ENCODE measurements around the gene DNAH2. TPM values are rescaled to one million over a fixed set of nuclear protein-coding genes. Genes with fewer than 3 reads are reported as not detected.

The DNAH2 gene
- total and polyA plus RNA-seq, 2 of the 8 experiments (the other 6 are each of a cell fraction or from before 2014, with no cell fraction given) = 0.13 to 0.18 TPM

- peaks cover 17% of the 10 kb centered on the region for H3K23me2 ChIP-seq (ENCODE audit: low read depth, low read length)
- H3K4me2 ChIP-seq (ENCODE audit: insufficient read depth in 1 of 2, low read depth in 2 of 2, low read length in 2 of 2) = peak overlapping the region; percentile 55 to 74; a peak in 3 of 4 replicates
- H2BK15ac ChIP-seq (ENCODE audit: low read length) = 0 out of 2 replicates have a peak overlapping the region, but pooled peaks have one; percentile 95
- H3K79me2 ChIP-seq (ENCODE audit: control insufficient read depth in 1 of 2, insufficient read depth in 2 of 2, low read length in 2 of 2) = no peaks in the 10 kb centered on the region
- no peak overlapping the region for H2BK20ac ChIP-seq (ENCODE audit: low read length)
- H4K91ac ChIP-seq (replicated peaks; ENCODE audit: insufficient read length, low read length) = no peak overlapping the region
- no peaks in the 10 kb centered on the region for H3K79me1 ChIP-seq (ENCODE audit: low read depth, low read length)
- FAIRE-seq = no peak
- peak overlapping the region in 1 of 4 experiments; percentile 65; a peak in 2 of 8 replicates for H3K4me3 ChIP-seq (ENCODE audit: extremely low read depth in 1 of 4, insufficient read depth in 2 of 4, low read depth in 3 of 4, low read length in 4 of 4)
- peaks cover 32 to 53% (median 49%) of the 10 kb centered on the region in 4 experiments for H3K27me3 ChIP-seq (replicated peaks in 1 of 4; ENCODE audit: control insufficient read depth in 3 of 4, extremely low read depth in 1 of 4, insufficient read depth in 3 of 4, low read length in 3 of 4)
- no peaks in the 10 kb centered on the region for H3K9me3 ChIP-seq (ENCODE audit: insufficient read depth in 2 of 2, low read depth in 1 of 2, low read length in 1 of 2)
- CTCF ChIA-PET (ENCODE audit: partially characterized antibody) = interaction anchor here (1.1 to 4.9 kb wide), 4 partner anchors 14 to 140 kb away, joined by 3 to 44 read pairs (median 4); partner anchors contain the start of gene KDM6B
- no peak overlapping the region for H3K14ac ChIP-seq (ENCODE audit: insufficient read length)
- POLR2A ChIA-PET (ENCODE audit: partially characterized antibody) = interaction anchor here (1.1 to 4.0 kb wide), 3 partner anchors 9 to 14 kb away, joined by 5 to 24 read pairs (median 18); no protein-coding TSS in a partner anchor
- H3K18ac ChIP-seq (ENCODE audit: extremely low read depth, low read length) = no peak overlapping the region
- 62% methylated on average over 19 of the region's 20 CpGs; no CpG with 5 or more reads in 1 of the 2 experiments for WGBS, 2 experiments (ENCODE audit: extremely low coverage in 1 of 2, insufficient coverage in 1 of 2, insufficient read length in 1 of 2, insufficient replicate concordance in 2 of 2, low coverage in 1 of 2, low lambda C conversion rate in 2 of 2, missing lambda C conversion rate in 1 of 2)
- H3K36me3 ChIP-seq (ENCODE audit: control insufficient read depth in 2 of 4, insufficient read depth in 4 of 4, low read length in 3 of 4) = peaks cover 0 to 4% (median 0%) of the 10 kb centered on the region in 4 experiments; a peak in 3 of 8 replicates
- no peak for DNase-seq (ENCODE audit: low read depth in 1 of 2, low spot score in 2 of 2)
- H4K20me1 ChIP-seq (replicated peaks in 1 of 2; ENCODE audit: control insufficient read depth in 1 of 2, insufficient read depth in 2 of 2, low read length in 2 of 2) = peaks cover 0 to 23% of the 10 kb centered on the region in 2 experiments
- no peak overlapping the region for H4K5ac ChIP-seq (ENCODE audit: insufficient read length, low read depth, low read length)
- H2BK120ac ChIP-seq (replicated peaks; ENCODE audit: low read depth, low read length) = no peak overlapping the region
- no peak overlapping the region for H3K4ac ChIP-seq (replicated peaks; ENCODE audit: insufficient read length, low read depth, low read length)
- H2BK5ac ChIP-seq (ENCODE audit: low read depth, low read length) = no peak overlapping the region
- no peak overlapping the region; the same call in 1 of the 2 replicates for H4K8ac ChIP-seq (ENCODE audit: extremely low read depth, insufficient read depth, low read length)
- no peak overlapping the region for H3K9ac ChIP-seq (replicated peaks in 1 of 4; ENCODE audit: extremely low read depth in 1 of 4, low read depth in 3 of 4, low read length in 3 of 4)
- peaks cover 0 to 40% (median 32%) of the 10 kb centered on the region in 4 experiments; a peak in 6 of 7 replicates for H3K4me1 ChIP-seq (replicated peaks in 1 of 4; ENCODE audit: control insufficient read depth in 3 of 4, insufficient read depth in 4 of 4, low read length in 3 of 4)
- no peak overlapping the region for H2AK5ac ChIP-seq (ENCODE audit: low read depth, low read length)
- no peak overlapping the region for H3K27ac ChIP-seq (ENCODE audit: low read depth, low read length)
- H2BK12ac ChIP-seq (ENCODE audit: low read depth, low read length) = peak overlapping the region; percentile 30; the same call in 1 of the 2 replicates
- H3K23ac ChIP-seq (ENCODE audit: insufficient read length) = no peak overlapping the region
- no peak overlapping the region for H3K56ac ChIP-seq (replicated peaks; ENCODE audit: insufficient read length, low read depth, low read length)
- no peak overlapping the region for H2AFZ ChIP-seq (ENCODE audit: low read length)
- no peak for TF ChIP-seq ATF2 (IDR thresholded peaks at IDR 0.05; ENCODE audit: low read length)
- no peak for TF ChIP-seq MAX (IDR thresholded peaks at IDR 0.05)
- no peak for TF ChIP-seq EP300 (IDR thresholded peaks at IDR 0.05; ENCODE audit: borderline replicate concordance in 1 of 2, low read depth in 2 of 2, low read length in 2 of 2)
These were observed 134.7 kb downstream of the DNAH2 start for GRCh38 chr17:7852262-7852670.
